Measurements from ENCODE around the gene GLB1L2.

GLB1L2 gene

DNA sequence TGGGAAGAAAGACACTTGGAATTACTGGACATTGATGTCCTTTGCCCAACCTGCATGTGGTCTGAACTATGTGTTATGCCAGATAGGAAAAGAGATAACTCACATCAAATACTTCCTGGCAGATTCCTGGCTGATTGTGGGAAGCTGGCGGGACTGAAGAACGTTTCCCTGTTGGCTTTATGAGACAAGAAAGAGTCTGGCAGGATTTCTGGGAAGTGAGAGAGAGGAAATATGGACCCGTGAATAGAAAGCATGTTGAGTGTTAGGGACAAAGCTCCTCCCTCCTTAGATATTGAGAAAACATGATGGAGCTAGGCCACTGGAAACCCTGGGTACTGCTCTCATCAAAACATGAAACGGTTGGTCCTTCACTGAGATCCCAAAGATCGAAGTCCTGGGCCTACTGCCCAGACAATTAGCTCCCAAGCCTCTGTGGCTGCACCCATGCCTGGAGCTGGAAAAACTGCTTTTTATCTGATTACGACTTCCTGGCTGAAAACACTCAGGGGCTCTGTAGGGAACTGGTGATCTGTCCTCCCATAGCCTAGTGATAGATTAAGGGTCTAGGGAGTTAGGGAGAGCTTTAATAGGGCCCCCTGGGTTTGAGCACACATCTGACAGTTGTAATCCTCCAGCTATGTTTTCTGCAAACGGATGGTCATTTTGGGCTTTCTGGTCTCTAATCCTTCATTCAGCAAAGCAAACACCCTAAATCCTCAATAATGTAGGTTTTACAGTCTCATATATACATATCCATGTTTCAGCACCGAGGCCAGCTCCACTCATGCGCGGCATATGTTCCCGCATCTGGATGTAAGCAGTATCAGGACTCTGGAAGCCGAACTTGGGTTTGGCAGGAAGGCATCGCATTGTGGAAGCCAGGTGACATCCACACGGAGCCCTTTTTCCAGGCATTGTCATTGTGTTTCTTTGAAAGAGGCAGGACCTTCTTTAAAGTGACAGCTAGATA, 86.4 kb downstream of the GLB1L2 start:
- no peak overlapping the region for H3K4me3 ChIP-seq (ENCODE audit: low read depth, low read length)
- TF ChIP-seq POLR2A (IDR thresholded peaks at IDR 0.05; ENCODE audit: extremely low read depth, insufficient read length), result no peak
- TF ChIP-seq, protein P1, sequence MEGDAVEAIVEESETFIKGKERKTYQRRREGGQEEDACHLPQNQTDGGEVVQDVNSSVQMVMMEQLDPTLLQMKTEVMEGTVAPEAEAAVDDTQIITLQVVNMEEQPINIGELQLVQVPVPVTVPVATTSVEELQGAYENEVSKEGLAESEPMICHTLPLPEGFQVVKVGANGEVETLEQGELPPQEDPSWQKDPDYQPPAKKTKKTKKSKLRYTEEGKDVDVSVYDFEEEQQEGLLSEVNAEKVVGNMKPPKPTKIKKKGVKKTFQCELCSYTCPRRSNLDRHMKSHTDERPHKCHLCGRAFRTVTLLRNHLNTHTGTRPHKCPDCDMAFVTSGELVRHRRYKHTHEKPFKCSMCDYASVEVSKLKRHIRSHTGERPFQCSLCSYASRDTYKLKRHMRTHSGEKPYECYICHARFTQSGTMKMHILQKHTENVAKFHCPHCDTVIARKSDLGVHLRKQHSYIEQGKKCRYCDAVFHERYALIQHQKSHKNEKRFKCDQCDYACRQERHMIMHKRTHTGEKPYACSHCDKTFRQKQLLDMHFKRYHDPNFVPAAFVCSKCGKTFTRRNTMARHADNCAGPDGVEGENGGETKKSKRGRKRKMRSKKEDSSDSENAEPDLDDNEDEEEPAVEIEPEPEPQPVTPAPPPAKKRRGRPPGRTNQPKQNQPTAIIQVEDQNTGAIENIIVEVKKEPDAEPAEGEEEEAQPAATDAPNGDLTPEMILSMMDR (IDR thresholded peaks at IDR 0.05; ENCODE audit: low read depth, low read length), result no peak
- TF ChIP-seq, protein P2, sequence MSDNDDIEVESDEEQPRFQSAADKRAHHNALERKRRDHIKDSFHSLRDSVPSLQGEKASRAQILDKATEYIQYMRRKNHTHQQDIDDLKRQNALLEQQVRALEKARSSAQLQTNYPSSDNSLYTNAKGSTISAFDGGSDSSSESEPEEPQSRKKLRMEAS (IDR thresholded peaks at IDR 0.05; ENCODE audit: low read depth, low read length), result no peak
- no peak for TF ChIP-seq MYC (IDR thresholded peaks at IDR 0.05; ENCODE audit: low read depth, low read length)
- DNase-seq (ENCODE audit: low read depth), result peak; percentile 29

DNA sequence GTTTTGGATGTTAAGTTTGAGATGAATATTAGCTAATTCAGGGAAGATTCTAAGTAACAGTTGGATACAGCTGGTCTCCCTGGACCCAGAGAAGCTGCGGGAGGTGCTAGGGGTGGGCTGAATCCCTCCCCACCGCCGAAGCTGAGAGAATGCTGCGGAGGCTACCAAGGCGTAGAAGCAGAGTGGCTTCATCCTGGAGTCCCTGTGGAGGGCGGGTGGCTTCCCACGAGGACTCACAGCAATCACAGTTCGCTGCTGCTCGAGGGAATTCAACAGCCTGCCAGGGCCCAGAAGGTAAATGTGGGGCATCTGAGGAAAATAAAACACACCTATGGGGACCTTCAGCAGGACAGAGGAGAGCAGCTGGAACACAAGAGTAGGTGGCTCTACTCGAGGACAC, 91.3 kb downstream of the GLB1L2 start:
- no peak overlapping the region for H3K4me3 ChIP-seq (ENCODE audit: low read depth, low read length)
- TF ChIP-seq MYC (IDR thresholded peaks at IDR 0.05; ENCODE audit: low read depth, low read length) (no peak), POLR2A (IDR thresholded peaks at IDR 0.05; ENCODE audit: extremely low read depth, insufficient read length) (no peak)
- TF ChIP-seq, protein P1 (IDR thresholded peaks at IDR 0.05; ENCODE audit: low read depth, low read length), result no peak
- TF ChIP-seq, protein P2 (IDR thresholded peaks at IDR 0.05; ENCODE audit: low read depth, low read length), result no peak
- DNase-seq (ENCODE audit: low read depth), result no peak

DNA sequence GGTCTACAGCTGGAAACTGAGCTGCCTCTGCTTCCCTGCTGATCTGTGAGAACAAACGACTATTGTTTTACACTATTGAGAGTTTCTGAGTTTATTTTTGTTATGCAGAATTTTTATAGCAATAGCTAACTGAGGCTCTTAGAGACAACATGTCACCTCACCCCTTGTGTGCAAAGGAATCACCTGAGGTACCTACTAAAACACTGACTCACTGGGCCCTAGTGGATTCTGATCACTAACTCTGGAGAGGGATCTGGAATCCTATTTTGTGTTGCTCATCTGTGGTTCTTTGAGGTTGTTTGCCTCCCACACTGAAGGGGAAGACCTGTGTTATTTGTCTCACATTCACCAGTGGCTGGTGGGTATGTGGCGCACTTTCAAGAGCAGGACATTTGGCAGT, 93.6 kb downstream of the GLB1L2 start:
- DNase-seq (ENCODE audit: low read depth), result no peak

More for the DNA sequence above, 93.6 kb downstream of the GLB1L2 start:
- no peak overlapping the region for H3K4me3 ChIP-seq (ENCODE audit: low read depth, low read length)
- TF ChIP-seq, protein P1 (IDR thresholded peaks at IDR 0.05; ENCODE audit: low read depth, low read length), result no peak
- TF ChIP-seq, protein P2 (IDR thresholded peaks at IDR 0.05; ENCODE audit: low read depth, low read length), result no peak
- TF ChIP-seq MYC (IDR thresholded peaks at IDR 0.05; ENCODE audit: low read depth, low read length) (no peak), POLR2A (IDR thresholded peaks at IDR 0.05; ENCODE audit: extremely low read depth, insufficient read length) (no peak)

Measured in NB4 (cell line).